H1 (cell line): ENCODE results near the gene C1orf174.

ENCODE experiments used
- EZH2 ChIP-seq: fragments of 200-600 bp; sonication (generic); IDR thresholded peaks from 2 replicates; pipeline ENCODE4 v1.7.1; 2012; ENCODE audit warnings: low read depth, mild to moderate bottlenecking, moderate library complexity, low read length, inconsistent platforms; ENCODE audit not compliant: severe bottlenecking
- TEAD4 ChIP-seq: IDR thresholded peaks from 2 replicates; pipeline ENCODE4 v1.6.1; 2012; ENCODE audit warnings: low read depth, low read length, inconsistent platforms, mixed read lengths
- TF ChIP-seq, protein P1 (sequence below): IDR thresholded peaks from 2 replicates; pipeline ENCODE4 v1.6.1; 2012; ENCODE audit warnings: inconsistent platforms

GRCh38 chr1:3852711-3853485 lies 47.2 kb downstream of the C1orf174 start:
- TF ChIP-seq, protein P1, sequence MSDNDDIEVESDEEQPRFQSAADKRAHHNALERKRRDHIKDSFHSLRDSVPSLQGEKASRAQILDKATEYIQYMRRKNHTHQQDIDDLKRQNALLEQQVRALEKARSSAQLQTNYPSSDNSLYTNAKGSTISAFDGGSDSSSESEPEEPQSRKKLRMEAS: no peak
- no peak for TF ChIP-seq TEAD4
- no peak for TF ChIP-seq EZH2
